ENCODE measurements around the gene QSOX1. TPM values are rescaled to one million over a fixed set of nuclear protein-coding genes. Genes with fewer than 3 reads are reported as not detected.

The QSOX1 gene
- total RNA-seq, 1 experiment from 2014 or later = 69.0 TPM

DNA sequence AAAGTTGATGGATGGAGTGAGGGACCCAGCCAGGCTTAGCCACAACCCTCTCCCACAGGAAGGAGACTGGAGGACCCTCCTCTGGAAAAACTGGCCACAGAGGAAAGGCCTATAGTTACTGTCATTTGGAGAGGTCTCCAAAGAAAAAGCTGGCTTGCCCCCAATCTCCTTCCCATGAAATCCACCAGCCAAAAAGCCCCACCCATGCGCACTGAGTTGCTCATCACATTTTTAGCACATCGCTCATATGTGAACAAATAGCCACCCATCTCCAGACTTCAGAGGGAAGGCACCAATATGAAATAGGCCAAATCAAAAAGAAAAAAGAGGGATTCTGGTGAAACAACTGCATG, 36.9 kb upstream of the QSOX1 start:
- H3K27ac ChIP-seq (ENCODE audit: low read depth, low read length, poor library complexity, severe bottlenecking) = no peak overlapping the region
- BruUV-seq (replicated peaks) = no TSS peak
- H3K4me1 ChIP-seq (ENCODE audit: insufficient read depth, low read length, poor library complexity, severe bottlenecking) = no peaks in the 10 kb centered on the region
- H3K27me3 ChIP-seq (replicated peaks; ENCODE audit: insufficient read depth, low read depth, low read length, poor library complexity) = no peaks in the 10 kb centered on the region
- peaks cover 3% of the 10 kb centered on the region for H3K36me3 ChIP-seq (ENCODE audit: insufficient read depth, low read length, poor library complexity, severe bottlenecking)
- ChIA-PET CTCF (no interaction called here), POLR2A (ENCODE audit: low non-redundant PET) (no interaction called here)
- no peaks in the 10 kb centered on the region for H3K9me3 ChIP-seq (ENCODE audit: low read depth, low read length, poor library complexity, severe bottlenecking)
- DNase-seq (ENCODE audit: low spot score) = no peak
- H3K4me3 ChIP-seq (ENCODE audit: low read depth, low read length, poor library complexity, severe bottlenecking) = no peak overlapping the region
- TF ChIP-seq, protein P1, sequence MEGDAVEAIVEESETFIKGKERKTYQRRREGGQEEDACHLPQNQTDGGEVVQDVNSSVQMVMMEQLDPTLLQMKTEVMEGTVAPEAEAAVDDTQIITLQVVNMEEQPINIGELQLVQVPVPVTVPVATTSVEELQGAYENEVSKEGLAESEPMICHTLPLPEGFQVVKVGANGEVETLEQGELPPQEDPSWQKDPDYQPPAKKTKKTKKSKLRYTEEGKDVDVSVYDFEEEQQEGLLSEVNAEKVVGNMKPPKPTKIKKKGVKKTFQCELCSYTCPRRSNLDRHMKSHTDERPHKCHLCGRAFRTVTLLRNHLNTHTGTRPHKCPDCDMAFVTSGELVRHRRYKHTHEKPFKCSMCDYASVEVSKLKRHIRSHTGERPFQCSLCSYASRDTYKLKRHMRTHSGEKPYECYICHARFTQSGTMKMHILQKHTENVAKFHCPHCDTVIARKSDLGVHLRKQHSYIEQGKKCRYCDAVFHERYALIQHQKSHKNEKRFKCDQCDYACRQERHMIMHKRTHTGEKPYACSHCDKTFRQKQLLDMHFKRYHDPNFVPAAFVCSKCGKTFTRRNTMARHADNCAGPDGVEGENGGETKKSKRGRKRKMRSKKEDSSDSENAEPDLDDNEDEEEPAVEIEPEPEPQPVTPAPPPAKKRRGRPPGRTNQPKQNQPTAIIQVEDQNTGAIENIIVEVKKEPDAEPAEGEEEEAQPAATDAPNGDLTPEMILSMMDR (conservative IDR thresholded peaks at IDR 0.05; ENCODE audit: low read depth, low read length) = no peak
- no peak for TF ChIP-seq EZH2 (IDR thresholded peaks at IDR 0.05; ENCODE audit: borderline replicate concordance, low read depth, low read length, poor library complexity, severe bottlenecking)
- intact Hi-C loops (cut with micrococcal nuclease; ENCODE audit: unreplicated experiment) = no loop called here

DNA sequence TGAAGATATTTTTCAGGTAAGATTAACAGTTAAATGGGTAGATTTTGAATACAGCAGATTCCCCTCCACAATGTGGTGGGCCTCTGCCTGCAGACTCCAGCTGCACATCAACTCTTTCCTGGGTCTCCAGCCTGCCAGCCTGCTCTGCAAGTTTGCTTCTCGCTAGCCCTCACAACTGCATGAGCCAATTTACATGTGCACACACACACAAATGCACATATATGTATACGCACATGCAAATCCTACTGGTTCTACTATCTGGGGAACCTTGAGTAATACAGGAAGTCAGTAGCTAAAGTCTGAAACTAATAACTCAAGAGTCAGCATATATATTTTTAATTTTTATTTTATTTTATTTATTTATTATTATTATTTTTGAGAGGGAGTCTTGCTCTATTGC, 34.8 kb upstream of the QSOX1 start:
- H3K9me3 ChIP-seq (ENCODE audit: low read depth, low read length, poor library complexity, severe bottlenecking) = no peaks in the 10 kb centered on the region
- CTCF ChIA-PET = no interaction called here
- no peak for TF ChIP-seq EZH2 (IDR thresholded peaks at IDR 0.05; ENCODE audit: borderline replicate concordance, low read depth, low read length, poor library complexity, severe bottlenecking)
- TF ChIP-seq, protein P1 (conservative IDR thresholded peaks at IDR 0.05; ENCODE audit: low read depth, low read length) = no peak
- POLR2A ChIA-PET (ENCODE audit: low non-redundant PET) = no interaction called here
- H3K4me3 ChIP-seq (ENCODE audit: low read depth, low read length, poor library complexity, severe bottlenecking) = no peak overlapping the region
- H3K36me3 ChIP-seq (ENCODE audit: insufficient read depth, low read length, poor library complexity, severe bottlenecking) = no peaks in the 10 kb centered on the region
- DNase-seq (ENCODE audit: low spot score) = no peak
- no peak overlapping the region for H3K27ac ChIP-seq (ENCODE audit: low read depth, low read length, poor library complexity, severe bottlenecking)
- H3K27me3 ChIP-seq (replicated peaks; ENCODE audit: insufficient read depth, low read depth, low read length, poor library complexity) = no peaks in the 10 kb centered on the region
- intact Hi-C loops (cut with micrococcal nuclease; ENCODE audit: unreplicated experiment) = no loop called here
- H3K4me1 ChIP-seq (ENCODE audit: insufficient read depth, low read length, poor library complexity, severe bottlenecking) = no peaks in the 10 kb centered on the region
- no TSS peak for BruUV-seq (replicated peaks)

DNA sequence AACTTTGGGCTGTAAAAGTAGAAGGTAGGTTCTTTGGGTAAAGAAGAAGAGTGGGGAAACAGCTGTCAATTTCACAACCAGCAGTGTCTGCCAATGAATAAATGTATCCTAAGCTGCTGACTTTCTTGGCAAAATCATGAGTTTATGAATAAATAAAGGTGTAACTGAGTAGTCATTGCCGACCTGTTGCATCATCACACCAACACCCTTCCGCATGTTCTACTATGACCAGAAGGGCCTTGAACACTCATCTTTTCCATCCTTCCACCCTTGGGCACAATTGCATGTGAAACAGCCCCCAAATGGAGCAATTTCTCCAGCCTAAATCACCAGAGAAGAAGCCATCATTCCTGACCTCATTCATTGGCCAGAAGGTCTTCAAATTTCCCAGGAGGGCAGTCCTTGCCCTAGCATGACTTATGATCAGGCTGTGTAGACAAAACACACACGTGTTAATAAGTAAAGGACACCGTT, 31.2 kb upstream of the QSOX1 start:
- H3K36me3 ChIP-seq (ENCODE audit: insufficient read depth, low read length, poor library complexity, severe bottlenecking) = no peaks in the 10 kb centered on the region
- DNase-seq (ENCODE audit: low spot score) = no peak
- BruUV-seq (replicated peaks) = no TSS peak
- no peak overlapping the region for H3K27ac ChIP-seq (ENCODE audit: low read depth, low read length, poor library complexity, severe bottlenecking)
- intact Hi-C loops (cut with micrococcal nuclease; ENCODE audit: unreplicated experiment) = no loop called here
- ChIA-PET POLR2A (ENCODE audit: low non-redundant PET) (no interaction called here), CTCF (no interaction called here)
- no peak for TF ChIP-seq EZH2 (IDR thresholded peaks at IDR 0.05; ENCODE audit: borderline replicate concordance, low read depth, low read length, poor library complexity, severe bottlenecking)
- no peaks in the 10 kb centered on the region for H3K9me3 ChIP-seq (ENCODE audit: low read depth, low read length, poor library complexity, severe bottlenecking)
- no peak overlapping the region for H3K4me3 ChIP-seq (ENCODE audit: low read depth, low read length, poor library complexity, severe bottlenecking)
- H3K27me3 ChIP-seq (replicated peaks; ENCODE audit: insufficient read depth, low read depth, low read length, poor library complexity) = no peaks in the 10 kb centered on the region
- H3K4me1 ChIP-seq (ENCODE audit: insufficient read depth, low read length, poor library complexity, severe bottlenecking) = no peaks in the 10 kb centered on the region

DNA sequence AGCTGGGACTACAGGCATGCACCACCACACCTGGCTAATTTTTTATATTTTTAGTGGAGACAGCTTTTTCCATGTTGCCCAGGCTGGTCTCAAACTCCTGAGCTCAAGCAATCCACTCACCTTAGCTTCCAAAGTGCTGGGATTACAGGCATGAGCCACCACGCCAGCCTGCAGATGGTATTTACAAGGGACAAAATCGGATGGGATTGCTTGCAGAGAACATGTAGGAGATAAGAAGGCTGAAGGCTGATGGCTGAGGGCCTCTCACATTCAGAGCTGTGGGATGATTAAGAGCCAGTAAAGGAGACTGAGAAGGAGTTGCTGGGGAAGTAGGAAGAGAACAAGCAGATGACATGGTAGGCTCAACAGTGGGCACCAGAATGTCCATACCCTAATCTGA, 24.0 kb upstream of the QSOX1 start:
- BruUV-seq (replicated peaks) = no TSS peak
- CTCF ChIA-PET = no interaction called here

More for the DNA sequence above, 24.0 kb upstream of the QSOX1 start:
- Histone ChIP-seq H3K4me3 (ENCODE audit: low read depth, low read length, poor library complexity, severe bottlenecking) (no peak overlapping the region), H3K9me3 (ENCODE audit: low read depth, low read length, poor library complexity, severe bottlenecking) (peaks cover 4% of the 10 kb centered on the region), H3K36me3 (ENCODE audit: insufficient read depth, low read length, poor library complexity, severe bottlenecking) (no peaks in the 10 kb centered on the region), H3K4me1 (ENCODE audit: insufficient read depth, low read length, poor library complexity, severe bottlenecking) (no peaks in the 10 kb centered on the region), H3K27ac (ENCODE audit: low read depth, low read length, poor library complexity, severe bottlenecking) (no peak overlapping the region), H3K27me3 (replicated peaks; ENCODE audit: insufficient read depth, low read depth, low read length, poor library complexity) (no peaks in the 10 kb centered on the region)
- TF ChIP-seq, protein P1 (conservative IDR thresholded peaks at IDR 0.05; ENCODE audit: low read depth, low read length) = no peak
- no peak for TF ChIP-seq EZH2 (IDR thresholded peaks at IDR 0.05; ENCODE audit: borderline replicate concordance, low read depth, low read length, poor library complexity, severe bottlenecking)
- no peak for DNase-seq (ENCODE audit: low spot score)
- POLR2A ChIA-PET (ENCODE audit: low non-redundant PET) = no interaction called here
- intact Hi-C loops (cut with micrococcal nuclease; ENCODE audit: unreplicated experiment) = no loop called here
